ENCODE measurements around the gene XPC. TPM values are rescaled to one million over a fixed set of nuclear protein-coding genes. Genes with fewer than 3 reads are reported as not detected.
A peak's percentile ranks its signal among the peaks of the same experiment; 100 is the strongest.

XPC gene
- total RNA-seq, 5 donors from 2014 or later (not counting 1 experiment from before 2014, with no cell fraction given) = 67.8 to 90.7 (median 76.9) TPM

- ATAC-seq (replicated peaks in 1 of 4) = no peak
- Mint-ChIP-seq H3K9me3 (no peaks in the 10 kb centered on the region), H3K36me3 (peaks cover 86% of the 10 kb centered on the region), H3K4me1 (peaks cover 36 to 59% (median 53%) of the 10 kb centered on the region in 3 donors), H3K27me3 (no peaks in the 10 kb centered on the region), H3K27ac (no peak overlapping the region), H3K4me3 (no peak overlapping the region)
- Histone ChIP-seq H3K27me3 (replicated peaks in 1 of 2; ENCODE audit: control insufficient read depth in 2 of 2, extremely low read depth in 1 of 2, insufficient read depth in 2 of 2, low read length in 1 of 2) (no peaks in the 10 kb centered on the region), H3K27ac (ENCODE audit: low read length) (no peak overlapping the region), H3K9me3 (no peaks in the 10 kb centered on the region), H3K36me3 (ENCODE audit: control insufficient read depth in 2 of 2, extremely low read depth in 1 of 2, insufficient read depth in 1 of 2, low read length in 1 of 2) (peaks cover 23 to 87% of the 10 kb centered on the region in 2 donors), H3K4me3 (ENCODE audit: control insufficient read depth in 1 of 2, extremely low read depth in 1 of 2, low read length in 1 of 2) (no peak overlapping the region), H3K4me1 (ENCODE audit: control insufficient read depth in 1 of 2, extremely low read depth in 1 of 2, insufficient read depth in 2 of 2, low read length in 2 of 2) (peaks cover 5% of the 10 kb centered on the region in 2 experiments)
- DNase-seq = no peak
- WGBS (ENCODE audit: insufficient coverage) = 100% methylated on average over 1 of the region's 2 CpGs
- POLR2A ChIA-PET = interaction anchor here (0.9 to 1.0 kb wide), 2 partner anchors 9 to 25 kb away, joined by 3 read pairs; partner anchors contain the start of genes LSM3 (in 1 of the 2) and XPC (in 1 of the 2)
- CTCF ChIA-PET = interaction anchor here in 1 of 2 donors (0.8 kb wide), 1 partner anchor 9 kb away, joined by 3 read pairs; the partner anchor contains the start of gene LSM3
These were observed 9.0 kb downstream of the XPC start for GRCh38 chr3:14169435-14169834.

GRCh38 chr3:14166877-14167603 lies 11.4 kb downstream of the XPC start:
- DNase-seq (no peak), ATAC-seq (replicated peaks in 1 of 4) (no peak)
- H3K27me3 Mint-ChIP-seq = no peaks in the 10 kb centered on the region
- peaks cover 0 to 6% (median 4%) of the 10 kb centered on the region in 3 donors for H3K9me3 Mint-ChIP-seq
- CTCF ChIA-PET = no interaction called here
- Histone ChIP-seq H3K27ac (ENCODE audit: low read length) (no peak overlapping the region), H3K4me3 (ENCODE audit: control insufficient read depth in 1 of 2, extremely low read depth in 1 of 2, low read length in 1 of 2) (no peak overlapping the region), H3K27me3 (replicated peaks in 1 of 2; ENCODE audit: control insufficient read depth in 2 of 2, extremely low read depth in 1 of 2, insufficient read depth in 2 of 2, low read length in 1 of 2) (no peaks in the 10 kb centered on the region), H3K36me3 (ENCODE audit: control insufficient read depth in 2 of 2, extremely low read depth in 1 of 2, insufficient read depth in 1 of 2, low read length in 1 of 2) (peaks cover 24 to 99% of the 10 kb centered on the region in 2 donors), H3K4me1 (ENCODE audit: control insufficient read depth in 1 of 2, extremely low read depth in 1 of 2, insufficient read depth in 2 of 2, low read length in 2 of 2) (no peaks in the 10 kb centered on the region), H3K9me3 (peaks cover 3% of the 10 kb centered on the region)
- no peak overlapping the region for H3K4me3 Mint-ChIP-seq
- 96% methylated on average over 6 of the region's 9 CpGs for WGBS (ENCODE audit: insufficient coverage)
- POLR2A ChIA-PET = interaction anchor here (0.6 to 1.0 kb wide), 2 partner anchors 12 to 22 kb away, joined by 4 read pairs; no protein-coding TSS in a partner anchor
- H3K4me1 Mint-ChIP-seq = peaks cover 21 to 46% (median 34%) of the 10 kb centered on the region in 3 donors
- no peak overlapping the region for H3K27ac Mint-ChIP-seq
- peaks cover 97% of the 10 kb centered on the region for H3K36me3 Mint-ChIP-seq

GRCh38 chr3:14162178-14162577 lies 16.2 kb downstream of the XPC start:
- peaks cover 3% of the 10 kb centered on the region for H3K9me3 ChIP-seq
- peaks cover 7 to 16% (median 7%) of the 10 kb centered on the region in 3 donors for H3K9me3 Mint-ChIP-seq
- H3K36me3 Mint-ChIP-seq = peaks cover 94% of the 10 kb centered on the region
- no peak overlapping the region for H3K4me3 Mint-ChIP-seq
- H3K4me1 Mint-ChIP-seq = peaks cover 7 to 20% (median 13%) of the 10 kb centered on the region in 3 donors
- no peaks in the 10 kb centered on the region for H3K27me3 Mint-ChIP-seq
- H3K4me1 ChIP-seq (ENCODE audit: control insufficient read depth in 1 of 2, extremely low read depth in 1 of 2, insufficient read depth in 2 of 2, low read length in 2 of 2) = no peaks in the 10 kb centered on the region
- CTCF ChIA-PET = no interaction called here
- H3K27ac Mint-ChIP-seq = no peak overlapping the region
- ATAC-seq (replicated peaks in 1 of 4) = no peak
- H3K4me3 ChIP-seq (ENCODE audit: control insufficient read depth in 1 of 2, extremely low read depth in 1 of 2, low read length in 1 of 2) = no peak overlapping the region
- H3K36me3 ChIP-seq (ENCODE audit: control insufficient read depth in 2 of 2, extremely low read depth in 1 of 2, insufficient read depth in 1 of 2, low read length in 1 of 2) = peaks cover 23 to 99% of the 10 kb centered on the region in 2 donors
- DNase-seq = no peak
- no peak overlapping the region for H3K27ac ChIP-seq (ENCODE audit: low read length)
- WGBS (ENCODE audit: insufficient coverage) = 100% methylated on average over 1 of the region's 2 CpGs
- H3K27me3 ChIP-seq (replicated peaks in 1 of 2; ENCODE audit: control insufficient read depth in 2 of 2, extremely low read depth in 1 of 2, insufficient read depth in 2 of 2, low read length in 1 of 2) = no peaks in the 10 kb centered on the region
- POLR2A ChIA-PET = interaction anchor here (0.6 to 1.2 kb wide), 2 partner anchors 16 to 18 kb away, joined by 3 to 4 read pairs; no protein-coding TSS in a partner anchor

GRCh38 chr3:14161282-14161681 lies 17.1 kb downstream of the XPC start:
- no peaks in the 10 kb centered on the region for H3K27me3 Mint-ChIP-seq
- DNase-seq = no peak
- no peak overlapping the region for H3K4me3 ChIP-seq (ENCODE audit: control insufficient read depth in 1 of 2, extremely low read depth in 1 of 2, low read length in 1 of 2)
- peaks cover 7 to 16% (median 7%) of the 10 kb centered on the region in 3 donors for H3K9me3 Mint-ChIP-seq
- ChIA-PET POLR2A (interaction anchor here in 1 of 2 donors (1.2 kb wide), 1 partner anchor 16 kb away, joined by 4 read pairs; no protein-coding TSS in a partner anchor), CTCF (interaction anchor here in 1 of 2 donors (0.7 kb wide), 1 partner anchor 1683 kb away, joined by 3 read pairs; no protein-coding TSS in a partner anchor)
- no peaks in the 10 kb centered on the region for H3K27me3 ChIP-seq (replicated peaks in 1 of 2; ENCODE audit: control insufficient read depth in 2 of 2, extremely low read depth in 1 of 2, insufficient read depth in 2 of 2, low read length in 1 of 2)
- H3K4me3 Mint-ChIP-seq = peak overlapping the region in 1 of 3 donors; percentile 31
- H3K36me3 Mint-ChIP-seq = peaks cover 95% of the 10 kb centered on the region
- H3K36me3 ChIP-seq (ENCODE audit: control insufficient read depth in 2 of 2, extremely low read depth in 1 of 2, insufficient read depth in 1 of 2, low read length in 1 of 2) = peaks cover 23 to 98% of the 10 kb centered on the region in 2 donors
- no peaks in the 10 kb centered on the region for H3K4me1 ChIP-seq (ENCODE audit: control insufficient read depth in 1 of 2, extremely low read depth in 1 of 2, insufficient read depth in 2 of 2, low read length in 2 of 2)
- no peak overlapping the region for H3K27ac ChIP-seq (ENCODE audit: low read length)
- no peak for ATAC-seq (replicated peaks in 1 of 4)
- H3K27ac Mint-ChIP-seq = no peak overlapping the region
- peaks cover 3% of the 10 kb centered on the region for H3K9me3 ChIP-seq
- H3K4me1 Mint-ChIP-seq = peaks cover 16 to 25% (median 17%) of the 10 kb centered on the region in 3 donors
- no CpG with 5 or more reads among the region's 2 CpGs for WGBS (ENCODE audit: insufficient coverage)

GRCh38 chr3:14159426-14159825 lies 19.0 kb downstream of the XPC start:
- DNase-seq (no peak), ATAC-seq (replicated peaks in 1 of 4) (no peak)
- no peak overlapping the region for H3K27ac Mint-ChIP-seq
- peaks cover 14 to 85% of the 10 kb centered on the region in 2 donors for H3K36me3 ChIP-seq (ENCODE audit: control insufficient read depth in 2 of 2, extremely low read depth in 1 of 2, insufficient read depth in 1 of 2, low read length in 1 of 2)
- H3K9me3 ChIP-seq = peaks cover 3% of the 10 kb centered on the region
- H3K27me3 ChIP-seq (replicated peaks in 1 of 2; ENCODE audit: control insufficient read depth in 2 of 2, extremely low read depth in 1 of 2, insufficient read depth in 2 of 2, low read length in 1 of 2) = no peaks in the 10 kb centered on the region
- H3K4me3 Mint-ChIP-seq = no peak overlapping the region
- H3K4me1 Mint-ChIP-seq = peaks cover 19 to 31% (median 28%) of the 10 kb centered on the region in 3 donors
- H3K36me3 Mint-ChIP-seq = peaks cover 90% of the 10 kb centered on the region
- ChIA-PET CTCF (no interaction called here), POLR2A (interaction anchor here in 1 of 2 donors (0.5 kb wide), 1 partner anchor 67 kb away, joined by 3 read pairs; no protein-coding TSS in a partner anchor)
- H3K4me3 ChIP-seq (ENCODE audit: control insufficient read depth in 1 of 2, extremely low read depth in 1 of 2, low read length in 1 of 2) = no peak overlapping the region
- no peaks in the 10 kb centered on the region for H3K4me1 ChIP-seq (ENCODE audit: control insufficient read depth in 1 of 2, extremely low read depth in 1 of 2, insufficient read depth in 2 of 2, low read length in 2 of 2)
- no peak overlapping the region for H3K27ac ChIP-seq (ENCODE audit: low read length)
- H3K27me3 Mint-ChIP-seq = no peaks in the 10 kb centered on the region
- 96% methylated on average over 5 of the region's 8 CpGs for WGBS (ENCODE audit: insufficient coverage)
- H3K9me3 Mint-ChIP-seq = peaks cover 7 to 16% (median 7%) of the 10 kb centered on the region in 3 donors

- ATAC-seq (replicated peaks in 1 of 4) = no peak
- no peak overlapping the region for H3K4me3 Mint-ChIP-seq
- Histone ChIP-seq H3K4me3 (ENCODE audit: control insufficient read depth in 1 of 2, extremely low read depth in 1 of 2, low read length in 1 of 2) (no peak overlapping the region), H3K27ac (ENCODE audit: low read length) (no peak overlapping the region), H3K9me3 (peaks cover 3% of the 10 kb centered on the region), H3K4me1 (ENCODE audit: control insufficient read depth in 1 of 2, extremely low read depth in 1 of 2, insufficient read depth in 2 of 2, low read length in 2 of 2) (no peaks in the 10 kb centered on the region), H3K27me3 (replicated peaks in 1 of 2; ENCODE audit: control insufficient read depth in 2 of 2, extremely low read depth in 1 of 2, insufficient read depth in 2 of 2, low read length in 1 of 2) (no peaks in the 10 kb centered on the region), H3K36me3 (ENCODE audit: control insufficient read depth in 2 of 2, extremely low read depth in 1 of 2, insufficient read depth in 1 of 2, low read length in 1 of 2) (peaks cover 10 to 83% of the 10 kb centered on the region in 2 donors)
- H3K36me3 Mint-ChIP-seq = peaks cover 88% of the 10 kb centered on the region
- no peaks in the 10 kb centered on the region for H3K27me3 Mint-ChIP-seq
- ChIA-PET CTCF (no interaction called here), POLR2A (interaction anchor here in 1 of 2 donors (0.8 kb wide), 1 partner anchor 9 kb away, joined by 3 read pairs; no protein-coding TSS in a partner anchor)
- DNase-seq = no peak
- H3K9me3 Mint-ChIP-seq = peaks cover 7 to 16% (median 7%) of the 10 kb centered on the region in 3 donors
- WGBS (ENCODE audit: insufficient coverage) = 100% methylated on average over 10 of the region's 14 CpGs
- peaks cover 21 to 35% (median 32%) of the 10 kb centered on the region in 3 donors for H3K4me1 Mint-ChIP-seq
- H3K27ac Mint-ChIP-seq = no peak overlapping the region
These were observed 20.0 kb downstream of the XPC start for GRCh38 chr3:14158370-14158769.

All from T-cell (primary cell).